Fibroblast of skin of right biceps (primary cell): Measurements from ENCODE around the gene CD274.
"Not testable (repeated sequence)": the region's sequence is repeated elsewhere in the genome, so short reads cannot be mapped to it uniquely, and the experiment has no call there.

Source experiments
- DNase-seq: peaks from one replicate; pipeline ENCODE4 v3.0.0-alpha.2; 2013

The CD274 gene

DNA sequence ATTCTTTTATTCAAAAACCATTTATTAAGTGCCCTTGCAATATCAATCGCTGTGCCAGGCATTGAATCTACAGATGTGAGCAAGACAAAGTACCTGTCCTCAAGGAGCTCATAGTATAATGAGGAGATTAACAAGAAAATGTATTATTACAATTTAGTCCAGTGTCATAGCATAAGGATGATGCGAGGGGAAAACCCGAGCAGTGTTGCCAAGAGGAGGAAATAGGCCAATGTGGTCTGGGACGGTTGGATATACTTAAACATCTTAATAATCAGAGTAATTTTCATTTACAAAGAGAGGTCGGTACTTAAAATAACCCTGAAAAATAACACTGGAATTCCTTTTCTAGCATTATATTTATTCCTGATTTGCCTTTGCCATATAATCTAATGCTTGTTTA lies 18.5 kb downstream of the CD274 start:
- no peak for DNase-seq

DNA sequence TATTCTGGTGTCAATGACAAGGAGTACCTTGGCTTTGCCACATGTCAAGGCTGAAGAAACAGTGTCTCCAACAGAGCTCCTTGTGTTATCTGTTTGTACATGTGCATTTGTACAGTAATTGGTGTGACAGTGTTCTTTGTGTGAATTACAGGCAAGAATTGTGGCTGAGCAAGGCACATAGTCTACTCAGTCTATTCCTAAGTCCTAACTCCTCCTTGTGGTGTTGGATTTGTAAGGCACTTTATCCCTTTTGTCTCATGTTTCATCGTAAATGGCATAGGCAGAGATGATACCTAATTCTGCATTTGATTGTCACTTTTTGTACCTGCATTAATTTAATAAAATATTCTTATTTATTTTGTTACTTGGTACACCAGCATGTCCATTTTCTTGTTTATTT lies 19.8 kb downstream of the CD274 start:
- DNase-seq, result no peak

DNA sequence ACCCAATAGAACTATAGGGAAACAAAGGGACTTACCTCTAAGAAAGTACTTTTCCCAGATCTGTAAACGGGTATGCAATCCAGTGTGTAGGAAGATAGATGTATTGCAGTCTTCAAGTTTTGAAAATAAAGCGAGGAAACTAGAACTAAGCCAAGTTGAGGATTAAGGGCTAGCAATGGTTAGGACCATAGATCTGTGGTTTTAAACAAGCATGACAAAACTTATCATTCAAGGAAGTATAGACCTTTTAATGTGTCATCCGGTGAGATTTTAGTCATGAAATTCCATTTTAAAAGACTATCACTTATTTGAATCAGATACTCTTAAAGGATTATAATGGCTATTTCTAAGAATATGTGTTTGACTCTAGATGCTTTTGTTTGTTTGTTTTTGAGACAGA lies 20.5 kb downstream of the CD274 start:
- DNase-seq, result no peak

DNA sequence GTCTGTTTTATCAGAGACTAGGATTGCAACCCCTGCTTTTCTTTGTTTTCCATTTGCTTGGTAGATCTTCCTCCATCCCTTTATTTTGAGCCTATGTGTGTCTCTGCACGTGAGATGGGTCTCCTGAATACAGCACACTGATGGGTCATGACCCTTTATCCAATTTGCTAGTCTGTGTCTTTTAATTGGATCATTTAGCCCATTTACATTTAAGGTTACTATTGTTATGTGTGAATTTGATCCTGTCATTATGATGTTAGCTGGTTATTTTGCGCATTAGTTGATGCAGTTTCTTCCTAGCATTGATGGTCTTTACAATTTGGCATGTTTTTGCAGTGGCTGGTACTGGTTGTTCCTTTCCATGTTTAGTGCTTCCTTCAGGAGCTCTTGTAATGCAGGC lies 25.3 kb downstream of the CD274 start:
- not testable (repeated sequence) for DNase-seq

DNA sequence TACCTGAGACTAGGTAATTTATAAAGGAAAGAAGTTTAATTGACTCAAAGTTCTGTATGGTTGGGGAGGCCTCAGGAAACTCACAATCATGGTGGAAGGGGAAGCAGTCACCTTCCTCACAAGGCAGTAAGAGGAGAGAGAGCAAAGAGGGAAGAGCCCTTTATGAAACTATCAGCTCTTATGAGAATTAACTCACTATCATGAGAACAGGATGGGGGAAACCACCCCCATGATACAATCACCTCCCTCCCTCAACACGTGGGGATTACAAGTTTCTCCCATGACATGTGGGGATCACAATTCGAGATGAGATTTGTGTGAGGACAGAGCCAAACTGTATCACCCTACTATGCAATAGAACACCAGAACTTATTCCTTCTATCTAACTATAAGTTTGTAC lies 27.9 kb downstream of the CD274 start:
- DNase-seq, result no peak

DNA sequence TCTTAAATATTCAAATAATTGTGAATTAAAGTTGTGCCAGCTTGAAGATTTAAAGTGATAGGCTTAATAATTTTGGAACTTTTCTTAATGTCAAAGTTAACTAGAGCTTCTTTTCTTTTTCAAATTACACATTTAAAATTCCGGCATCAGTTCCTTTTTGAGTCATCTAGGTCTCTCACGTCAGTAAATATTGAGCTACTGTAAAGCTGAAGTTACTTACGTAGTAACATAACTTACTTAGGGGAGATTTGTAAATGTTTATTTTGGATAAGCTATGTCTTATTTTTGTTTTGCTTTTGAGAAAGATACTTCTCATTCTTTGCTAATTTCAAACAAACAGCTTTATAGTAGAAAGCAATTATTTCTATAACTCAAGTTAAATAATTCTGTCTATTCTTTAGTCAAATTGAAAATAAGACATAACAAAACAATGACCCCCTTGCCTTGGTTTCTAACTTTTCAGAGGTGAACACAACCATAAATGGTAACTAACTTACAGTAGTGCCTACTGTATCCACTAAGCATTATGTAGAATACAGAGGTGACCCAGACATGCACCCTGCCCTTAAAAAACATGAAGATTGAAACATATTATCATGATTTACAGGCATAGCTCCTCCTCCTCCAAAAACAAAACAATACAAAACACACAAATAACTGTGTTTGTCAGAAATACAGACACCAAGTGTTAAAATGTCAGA lies 29.8 kb downstream of the CD274 start:
- no peak for DNase-seq

DNA sequence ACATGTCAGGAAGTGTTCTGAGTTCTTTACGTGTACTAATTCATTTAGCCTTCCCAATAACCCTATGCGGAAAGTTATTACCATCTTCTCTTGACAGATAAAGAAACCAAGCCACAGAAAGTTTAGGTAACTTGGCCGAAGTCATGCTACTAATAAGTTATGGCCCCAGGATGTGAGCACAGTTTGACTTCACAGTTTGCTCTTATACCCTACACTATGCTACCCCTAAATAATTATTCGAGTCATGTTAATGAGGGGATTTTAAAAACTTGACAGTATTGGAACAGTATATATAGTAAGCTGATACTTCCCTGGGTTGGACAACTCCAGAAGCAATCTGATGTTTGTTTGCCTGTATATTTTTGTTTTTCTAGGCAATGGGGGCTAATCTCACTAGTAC lies 30.6 kb downstream of the CD274 start:
- DNase-seq, result no peak

DNA sequence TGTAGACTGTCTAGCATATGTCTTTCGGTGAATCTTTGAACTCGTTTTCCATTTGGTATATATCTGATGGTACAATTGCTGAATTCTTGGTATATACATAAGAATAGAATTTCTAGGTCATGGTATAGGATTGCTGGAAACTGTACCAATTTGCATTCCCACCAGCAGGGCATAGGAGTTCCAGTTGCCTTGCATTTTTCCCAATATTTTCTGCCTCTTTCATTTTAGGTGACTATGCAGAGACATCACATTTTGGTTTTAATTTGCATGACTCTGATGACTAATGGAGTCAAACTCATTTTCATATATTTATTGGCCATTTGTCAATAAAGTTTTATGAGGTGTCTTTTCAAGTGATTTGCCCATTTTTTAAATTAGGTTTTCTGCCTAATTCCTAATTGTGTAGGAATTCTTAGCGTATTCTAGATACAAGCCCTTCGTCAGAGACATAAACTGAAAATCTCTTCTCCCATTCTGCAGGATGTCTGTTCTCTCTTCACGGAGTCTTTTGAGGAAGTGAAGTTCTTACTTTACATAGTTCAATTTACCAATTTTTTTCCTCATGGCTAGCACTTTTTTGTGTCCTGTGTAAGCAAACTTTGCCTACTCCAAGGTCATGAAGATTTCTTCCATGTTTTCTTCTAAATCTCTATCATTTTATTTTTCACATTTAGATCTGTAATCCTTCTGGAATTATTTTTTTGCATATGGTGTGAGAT lies 31.1 kb downstream of the CD274 start:
- peak; percentile 24 for DNase-seq

DNA sequence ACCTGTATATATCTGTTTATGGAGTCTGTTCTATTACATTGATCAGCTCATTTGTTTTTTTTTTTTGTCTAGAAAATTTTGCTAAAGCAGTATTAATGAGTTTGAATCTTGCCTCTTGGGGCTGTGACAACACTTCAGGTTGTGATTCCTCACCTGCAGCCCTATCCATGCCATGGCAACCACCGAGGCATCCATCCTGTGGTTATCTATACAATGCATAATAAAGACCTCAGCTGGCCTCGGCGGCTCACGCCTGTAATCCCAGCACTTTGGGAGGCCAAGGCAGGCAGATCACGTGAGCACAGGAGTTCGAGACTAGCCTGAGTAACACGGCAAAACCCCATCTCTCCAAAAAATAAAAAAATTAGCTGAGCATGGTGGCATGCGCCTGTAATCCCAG lies 31.9 kb downstream of the CD274 start:
- DNase-seq, result no peak

DNA sequence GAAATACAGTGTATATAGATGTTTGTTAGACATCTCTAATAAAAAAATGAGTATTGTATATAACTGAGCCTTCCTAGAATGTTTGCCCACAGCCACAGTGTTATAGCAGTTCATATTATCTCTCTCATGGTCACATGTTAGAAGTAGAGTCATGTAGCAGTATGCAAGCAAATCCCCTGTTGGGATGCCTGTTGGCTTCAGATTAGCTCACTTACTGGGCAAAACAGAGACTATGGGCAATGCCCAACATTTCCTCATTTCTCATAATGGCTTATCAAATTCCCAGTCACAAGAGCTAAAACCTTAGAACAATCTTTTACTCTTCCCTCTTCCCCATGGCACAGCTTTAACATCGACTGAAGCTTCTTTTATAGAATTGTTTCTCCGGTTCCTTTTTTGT lies 33.0 kb downstream of the CD274 start:
- DNase-seq, result no peak

DNA sequence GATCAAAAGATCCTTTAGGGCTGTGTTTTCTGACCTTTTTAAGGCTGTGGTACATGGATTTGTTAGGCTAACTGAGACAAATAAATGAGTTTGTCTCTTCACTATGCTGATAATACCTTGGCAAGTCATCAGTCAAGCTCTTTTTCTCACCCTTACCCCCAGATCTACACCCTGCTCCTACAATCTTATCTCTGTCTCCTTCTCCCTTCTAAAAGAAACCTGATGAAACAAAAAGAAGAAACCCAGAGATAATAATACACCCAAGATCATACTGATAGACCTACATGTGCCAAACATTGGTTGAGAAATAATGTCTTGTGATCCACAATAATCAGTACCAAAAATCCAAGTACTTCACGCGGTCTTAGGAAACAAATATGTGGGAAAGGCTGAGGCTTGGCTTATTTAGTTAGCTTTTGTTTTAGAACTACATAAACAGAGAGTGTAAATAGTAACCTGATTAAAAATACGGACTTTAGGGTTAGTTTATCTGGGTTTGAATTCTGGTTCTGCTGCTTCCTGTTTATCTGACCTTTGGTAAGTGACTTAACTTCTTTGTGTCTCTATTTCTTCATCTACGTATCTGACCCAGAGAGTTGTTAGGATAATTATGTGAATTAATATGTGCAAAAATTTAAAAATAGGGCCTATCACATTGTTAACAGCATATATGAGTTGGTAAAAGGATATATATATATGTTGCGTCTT lies 35.2 kb downstream of the CD274 start:
- DNase-seq, result no peak

DNA sequence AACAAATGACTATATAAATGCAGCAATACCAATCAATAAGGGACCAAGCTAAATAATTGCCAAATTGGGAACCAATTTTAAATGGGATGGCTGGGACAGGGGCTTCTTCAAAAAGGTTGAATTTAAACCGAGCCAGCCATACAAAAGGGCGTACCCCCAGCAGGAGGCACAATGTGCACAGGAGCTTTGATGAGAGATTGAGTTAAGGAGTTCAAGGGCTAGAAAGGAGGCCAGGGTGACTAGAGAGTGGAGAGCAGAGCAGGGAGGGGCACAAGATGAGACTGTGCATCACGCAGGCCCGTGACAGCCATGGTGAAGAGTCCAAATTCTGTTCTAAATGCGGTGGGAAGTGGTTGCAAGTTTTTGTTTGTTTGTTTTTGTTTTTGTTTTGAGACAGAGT lies 36.6 kb downstream of the CD274 start:
- no peak for DNase-seq

DNA sequence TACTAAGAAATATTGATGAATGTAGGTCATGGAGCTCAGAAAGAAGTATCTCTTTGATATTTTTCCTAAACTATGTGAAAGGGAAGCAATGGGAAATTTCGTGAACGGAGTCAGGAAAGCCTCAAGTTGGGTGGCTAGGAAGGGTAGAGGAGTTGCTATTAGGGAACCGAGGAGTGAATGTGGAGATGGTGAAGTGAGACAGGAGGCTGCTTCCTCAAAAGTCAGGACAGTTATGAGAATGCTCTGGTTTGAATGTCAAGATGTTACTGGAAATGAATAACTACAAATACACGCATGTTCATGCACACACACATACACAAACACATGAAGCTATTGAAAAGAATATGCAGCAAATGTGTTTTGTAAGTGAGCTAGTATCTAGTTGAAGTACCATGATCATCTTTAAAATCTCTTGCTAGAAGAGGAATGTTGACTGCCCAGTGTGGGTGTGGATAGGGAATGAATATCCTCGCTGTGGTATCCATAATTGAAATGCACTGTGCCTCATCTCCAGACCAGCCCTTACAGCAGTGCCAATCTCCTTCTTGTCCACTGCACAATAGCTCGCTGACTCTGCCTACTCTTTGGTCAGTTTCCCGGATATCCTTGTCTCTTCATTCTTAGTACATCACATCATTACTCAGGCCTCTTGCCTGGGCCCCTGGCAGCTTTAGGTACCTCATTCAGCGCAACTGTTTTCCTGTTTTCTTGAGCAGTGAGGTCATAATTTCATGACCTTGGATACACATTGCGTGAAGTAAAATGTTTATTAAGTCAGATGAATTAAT lies 38.1 kb downstream of the CD274 start:
- no peak for DNase-seq

DNA sequence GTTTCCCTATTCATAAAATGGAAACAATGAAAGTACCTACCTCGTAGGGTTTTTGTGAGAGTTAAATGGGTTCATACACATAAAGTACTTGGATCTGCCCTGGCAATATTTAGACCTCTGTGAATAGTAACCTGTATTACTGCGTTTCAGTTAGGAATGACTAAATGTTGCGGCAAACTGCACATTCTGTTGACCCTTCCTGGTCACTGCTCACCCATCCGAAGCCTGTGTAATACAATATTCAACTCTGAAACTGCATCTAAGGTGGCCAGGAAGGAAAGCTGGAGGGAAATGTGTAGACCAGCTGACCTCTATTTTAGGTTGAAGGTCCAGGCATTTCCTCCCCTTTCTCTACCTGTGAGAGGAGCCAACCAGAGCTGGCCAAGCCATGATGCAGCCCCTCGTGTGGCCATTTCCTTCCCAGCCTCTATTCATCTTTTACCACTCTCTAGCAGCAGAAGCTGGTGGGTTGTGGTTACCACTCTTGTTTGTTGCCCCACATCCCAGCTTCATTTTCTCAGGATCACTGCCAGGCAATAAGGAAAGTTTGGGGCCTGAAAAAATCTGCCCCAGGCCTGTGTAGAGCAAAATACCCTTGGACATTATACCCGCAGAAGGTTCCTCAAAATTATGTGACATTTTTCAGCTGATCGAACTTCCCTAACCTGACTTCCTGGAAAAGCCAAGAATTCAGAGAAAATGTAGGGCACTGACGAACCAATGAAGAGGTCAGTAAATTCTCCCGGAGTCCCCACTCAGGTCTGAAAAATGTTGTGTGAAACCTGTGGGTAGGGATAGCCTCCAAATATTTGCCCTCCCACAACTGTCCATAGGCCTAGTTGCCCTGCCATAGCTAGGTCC lies 39.5 kb downstream of the CD274 start:
- DNase-seq, result no peak

DNA sequence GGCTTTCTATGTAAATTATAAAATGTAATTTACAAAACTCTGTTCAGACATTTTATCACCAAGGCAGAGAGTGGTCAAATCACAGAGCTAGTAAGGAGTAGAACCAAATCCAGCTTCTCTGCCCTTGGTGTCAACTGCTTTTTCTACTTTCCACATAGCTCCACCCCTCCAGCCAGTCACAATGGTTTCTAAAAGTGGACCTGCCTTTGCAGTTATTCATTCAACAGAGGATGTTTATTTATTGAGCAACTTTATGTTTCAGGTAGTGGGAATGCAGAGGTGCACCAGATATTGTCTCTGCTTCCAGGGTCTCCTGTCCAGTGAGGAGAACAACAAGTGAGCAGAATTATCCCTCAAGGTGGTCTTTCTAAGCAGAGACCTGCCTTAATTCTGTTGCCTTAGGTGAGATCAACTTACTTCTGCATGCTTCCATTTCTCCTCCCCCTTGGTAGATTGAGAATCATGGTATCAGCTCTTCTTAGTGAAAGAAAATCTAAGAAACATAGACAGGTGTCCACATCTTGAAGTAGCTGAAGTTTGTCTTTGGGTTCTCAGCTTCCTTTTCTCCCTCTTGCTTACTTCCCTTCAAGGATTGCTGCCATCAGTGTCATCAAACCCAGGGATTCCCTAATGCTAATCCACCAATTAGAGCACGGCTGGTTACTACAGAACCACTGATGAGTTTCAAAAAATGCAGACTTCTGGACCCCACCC lies 42.8 kb downstream of the CD274 start:
- no peak for DNase-seq

DNA sequence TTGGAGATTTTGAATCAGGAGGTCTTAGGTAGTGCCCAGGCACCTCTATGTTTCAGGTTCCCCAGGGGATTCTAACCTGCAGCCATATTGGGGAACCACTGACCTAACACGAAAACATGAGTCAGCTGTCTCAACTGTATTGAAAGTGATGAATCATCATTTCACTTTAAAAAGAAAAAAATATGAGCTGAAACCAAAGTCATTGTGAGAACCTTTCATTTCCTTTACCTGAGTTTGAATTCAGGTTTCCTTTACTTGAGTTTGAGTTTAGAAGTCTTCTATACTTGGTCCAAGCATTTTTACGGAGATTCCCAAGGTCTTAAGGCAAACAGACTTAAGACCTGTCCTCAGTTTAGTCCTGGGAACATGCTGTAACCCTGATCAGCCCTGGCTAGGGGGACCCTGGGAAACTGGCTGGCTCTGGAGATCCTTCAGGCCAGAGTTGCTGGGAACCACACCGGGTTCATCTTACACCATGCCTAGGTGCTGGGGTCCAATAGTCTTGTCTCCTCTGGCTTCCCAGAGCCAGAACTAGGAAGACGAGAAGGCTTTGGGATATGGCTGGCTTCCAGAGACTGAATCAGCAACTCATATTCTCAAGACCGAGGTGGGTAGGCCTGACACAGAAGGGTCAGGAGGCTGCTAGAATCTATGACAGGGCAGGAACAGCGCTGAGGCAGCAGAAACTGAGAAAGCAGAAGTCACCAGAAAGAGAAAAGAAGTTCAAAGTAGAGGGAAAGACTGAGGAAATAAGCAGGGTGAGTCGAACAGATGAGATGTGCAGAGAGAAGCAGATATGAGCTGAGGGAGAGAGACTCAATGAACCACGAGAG lies 43.6 kb downstream of the CD274 start:
- peak; percentile 94 for DNase-seq

DNA sequence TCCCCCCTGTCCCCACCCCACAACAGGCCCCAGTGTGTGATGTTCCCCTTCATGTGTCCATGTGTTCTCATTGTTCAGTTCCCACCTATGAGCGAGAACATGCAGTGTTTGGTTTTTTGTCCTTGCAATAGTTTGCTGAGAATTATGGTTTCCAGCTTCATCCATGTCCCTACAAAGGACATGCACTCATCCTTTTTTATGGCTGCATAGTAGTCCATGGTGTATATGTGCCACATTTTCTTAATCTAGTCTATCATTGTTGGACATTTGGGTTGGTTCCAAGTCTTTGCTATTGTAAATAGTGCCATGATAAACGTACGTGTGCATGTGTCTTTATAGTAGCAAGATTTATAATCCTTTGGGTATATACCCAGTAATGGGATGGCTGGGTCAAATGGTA lies 44.4 kb downstream of the CD274 start:
- not testable (repeated sequence) for DNase-seq

DNA sequence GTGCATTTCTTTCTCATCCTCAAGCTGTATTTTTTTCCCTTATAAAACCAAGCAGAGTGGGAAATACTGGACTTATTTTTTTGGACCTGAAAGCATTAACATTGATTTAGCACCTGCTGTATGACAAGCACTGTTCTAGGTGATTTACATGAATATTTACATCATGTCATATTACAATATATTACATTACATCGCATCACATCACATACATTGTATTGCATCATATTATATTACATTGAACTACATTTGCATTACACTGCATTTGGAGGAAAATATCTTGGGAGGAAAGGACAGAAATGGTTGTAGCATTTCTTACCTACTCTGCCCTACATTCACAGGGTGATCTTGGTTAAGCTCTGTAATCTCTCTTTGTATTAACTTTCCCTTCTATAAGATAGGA lies 48.8 kb downstream of the CD274 start:
- no peak for DNase-seq

DNA sequence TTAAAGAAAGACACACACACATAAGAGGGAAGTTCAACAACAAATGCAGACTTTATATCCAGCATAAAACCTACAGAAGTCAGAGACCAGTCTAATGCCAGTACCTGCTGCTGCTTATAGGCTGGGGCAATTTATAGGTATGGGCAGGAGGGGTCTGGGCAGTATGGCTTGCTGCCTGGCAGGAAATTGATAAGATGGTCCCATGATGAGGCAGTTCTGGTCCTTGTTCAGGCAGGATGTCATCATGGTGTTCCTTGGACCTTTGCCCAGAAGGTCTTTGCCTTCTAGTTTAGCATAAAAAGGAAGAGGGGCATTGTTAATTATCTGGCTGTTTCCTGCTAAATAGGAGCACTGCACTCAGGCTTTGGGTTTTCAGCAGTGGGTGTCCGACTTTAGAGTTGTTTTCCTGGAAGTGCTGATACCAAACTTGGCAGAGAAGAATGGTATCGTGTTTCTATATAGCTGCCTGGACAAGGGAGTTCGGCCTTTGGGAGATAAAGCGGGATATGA lies 49.6 kb downstream of the CD274 start:
- peak; percentile 78 for DNase-seq

DNA sequence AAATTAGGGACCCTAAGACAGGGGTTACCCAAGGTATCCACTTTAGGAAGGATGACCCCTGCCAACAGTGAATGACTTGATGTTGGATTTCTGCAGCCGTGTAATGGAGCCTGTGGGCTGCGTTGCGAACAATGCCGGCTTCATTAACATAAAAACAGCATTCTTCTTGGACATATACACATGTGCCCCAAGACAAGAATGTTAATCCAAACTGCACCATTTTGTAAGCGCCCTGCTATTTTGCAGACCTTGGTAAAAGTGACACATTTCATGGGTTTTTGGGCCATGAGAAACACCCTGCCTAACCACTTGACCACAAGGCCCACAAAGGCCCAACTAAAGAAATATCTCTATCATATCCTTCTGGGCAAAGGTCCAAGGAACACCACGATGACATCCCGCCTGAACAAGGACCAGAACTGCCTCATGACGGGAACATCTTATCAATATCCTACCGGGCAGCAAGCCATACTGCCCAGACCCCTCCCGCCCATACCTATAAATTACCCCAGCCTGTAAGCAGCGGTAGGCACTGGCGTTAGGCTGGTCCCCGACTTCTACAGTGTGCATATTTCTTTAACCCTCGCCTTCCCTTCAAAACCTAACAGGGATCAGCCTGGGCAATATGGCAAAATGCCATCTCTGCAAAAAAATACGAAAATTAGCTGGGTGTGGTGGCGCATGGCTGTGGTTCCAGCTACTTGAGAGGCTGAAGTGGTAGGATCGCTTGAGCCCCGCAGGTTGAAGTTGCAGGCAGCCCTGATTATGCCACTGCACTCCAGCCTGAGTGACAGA lies 50.3 kb downstream of the CD274 start:
- peak; percentile 75 for DNase-seq
